SKM-1 treated with dmso at 0.1 percent for 144 hours (cell line): ENCODE results near the gene ACOT7.
"Not testable (repeated sequence)": the region's sequence is repeated elsewhere in the genome, so short reads cannot be mapped to it uniquely, and the experiment has no call there.

Experiments used
- DNase-seq: peaks from one replicate; lab custom pipeline; 2025; ENCODE audit not compliant: unreplicated experiment; lab: John Stamatoyannopoulos, UW

Gene ACOT7

DNA sequence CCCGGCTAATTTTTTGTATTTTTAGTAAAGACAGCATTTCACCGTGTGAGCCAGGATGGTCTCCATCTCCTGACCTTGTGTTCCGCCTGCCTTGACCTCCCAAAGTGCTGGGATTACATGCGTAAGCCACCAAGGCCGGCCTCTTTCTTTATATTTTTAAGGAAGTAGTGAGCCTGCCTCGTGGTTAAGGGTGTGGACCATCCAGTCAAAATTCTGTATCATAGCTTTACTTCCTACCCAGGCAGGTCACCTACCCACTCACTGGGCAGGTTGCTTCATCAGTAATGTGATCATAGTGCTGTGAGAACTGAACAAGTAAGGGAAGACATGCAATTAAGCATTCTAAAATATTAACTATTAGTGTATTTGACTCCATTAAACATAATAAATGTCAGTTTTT is 8.1 kb upstream of the ACOT7 start:
- DNase-seq = peak; percentile 83

DNA sequence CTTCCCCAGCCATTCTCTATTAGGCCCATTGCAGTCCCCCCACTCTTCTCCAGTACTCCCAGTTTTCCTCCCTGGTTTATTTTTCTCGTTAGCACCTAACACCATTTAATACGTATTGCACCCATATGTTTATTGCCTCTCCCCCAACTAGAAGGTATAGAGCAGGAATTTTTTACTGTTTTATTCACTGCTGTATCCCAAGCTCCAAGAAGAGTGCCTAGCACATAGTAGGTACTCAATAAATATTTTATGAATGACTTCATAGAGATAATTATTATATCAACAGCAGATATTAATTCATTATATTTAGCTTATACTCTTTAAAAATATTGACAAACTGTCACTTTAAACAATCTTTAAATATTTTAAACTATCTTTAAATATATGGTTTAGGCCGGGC is 5.7 kb upstream of the ACOT7 start:
- no peak for DNase-seq

DNA sequence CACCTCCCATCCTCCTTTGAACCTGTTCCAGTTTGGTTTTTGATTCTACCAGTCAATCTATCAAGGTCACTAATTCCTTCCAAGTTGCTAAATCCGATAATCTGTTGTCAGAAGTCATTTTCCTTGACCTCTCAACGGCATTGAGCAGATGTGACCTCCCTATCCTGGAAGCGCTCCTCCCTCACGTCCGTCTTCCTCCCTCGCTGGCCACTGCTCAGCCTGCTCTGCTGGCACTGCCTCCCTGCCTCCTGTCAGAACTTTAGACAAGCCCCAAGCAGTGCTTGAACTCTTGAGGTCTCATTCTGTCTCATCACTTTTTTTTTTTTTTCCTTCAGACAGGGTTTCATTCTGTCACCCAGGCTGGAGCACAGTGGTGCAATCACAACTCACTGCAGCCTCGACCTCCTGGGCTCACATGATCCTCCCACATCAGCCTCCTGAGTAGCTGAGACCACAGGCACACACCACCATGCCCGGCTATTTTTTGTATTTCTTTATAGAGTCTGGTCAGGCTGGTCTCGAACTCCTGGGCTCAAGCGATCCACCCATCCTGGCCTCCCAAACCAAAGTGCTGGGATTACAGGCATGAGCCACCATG is 4.4 kb upstream of the ACOT7 start:
- no peak for DNase-seq

DNA sequence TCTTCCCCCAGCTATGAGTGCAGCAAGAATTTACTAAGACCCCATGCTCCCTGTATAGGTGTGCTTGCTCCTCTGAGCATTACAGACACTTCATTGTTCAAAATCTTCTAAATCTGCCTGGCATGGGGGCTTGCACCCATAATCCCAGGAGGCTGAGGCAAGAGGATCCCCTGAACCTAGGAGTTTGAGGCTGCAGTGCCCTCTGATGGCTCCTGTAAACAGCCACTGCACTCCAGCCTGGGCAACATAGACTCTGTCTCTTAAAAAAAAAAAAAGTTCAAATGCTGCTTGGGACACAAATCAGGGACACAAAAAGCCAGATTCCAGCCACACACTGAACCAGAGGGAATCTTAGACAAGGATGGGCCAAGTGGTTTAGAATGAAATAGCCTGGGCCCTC is 3.4 kb upstream of the ACOT7 start:
- no peak for DNase-seq

DNA sequence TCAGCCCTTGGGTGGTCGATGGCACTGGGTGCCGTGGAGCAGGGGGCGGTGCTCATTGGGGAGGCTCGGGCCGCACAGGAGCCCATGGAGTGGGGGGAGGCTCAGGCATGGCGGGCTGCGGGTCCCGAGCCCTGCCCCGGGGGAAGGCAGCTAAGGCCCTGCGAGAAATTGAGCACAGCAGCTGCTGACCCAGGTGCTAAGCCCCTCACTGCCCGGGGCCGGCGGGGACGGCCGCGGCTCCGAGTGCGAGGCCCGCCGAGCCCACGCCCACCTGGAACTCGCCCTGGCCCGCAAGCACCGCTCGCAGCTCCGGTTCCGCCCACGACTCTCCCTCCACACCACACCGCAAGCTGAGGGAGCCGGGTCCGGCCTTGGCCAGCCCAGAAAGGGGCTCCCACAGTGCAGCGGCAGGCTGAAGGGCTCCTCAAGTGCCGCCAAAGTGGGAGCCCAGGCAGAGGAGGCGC is 2.2 kb upstream of the ACOT7 start:
- DNase-seq = not testable (repeated sequence)

DNA sequence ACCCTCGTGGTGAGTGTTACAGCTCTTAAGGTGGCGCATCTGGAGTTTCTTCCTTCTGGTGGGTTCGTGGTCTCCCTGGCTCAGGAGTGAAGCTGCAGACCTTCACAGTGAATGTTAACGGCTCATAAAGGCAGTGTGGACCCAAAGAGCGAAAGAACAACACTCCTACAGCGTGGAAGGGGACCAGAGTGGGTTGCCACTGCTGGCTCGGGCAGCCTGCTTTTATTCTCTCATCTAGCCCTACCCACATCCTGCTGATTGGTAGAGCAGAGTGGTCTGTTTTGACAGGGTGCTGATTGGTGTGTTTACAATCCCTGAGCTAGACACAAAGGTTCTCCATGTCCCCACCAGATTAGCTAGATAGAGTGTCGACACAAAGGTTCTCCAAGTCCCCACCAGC is 1.6 kb upstream of the ACOT7 start:
- DNase-seq = not testable (repeated sequence)

DNA sequence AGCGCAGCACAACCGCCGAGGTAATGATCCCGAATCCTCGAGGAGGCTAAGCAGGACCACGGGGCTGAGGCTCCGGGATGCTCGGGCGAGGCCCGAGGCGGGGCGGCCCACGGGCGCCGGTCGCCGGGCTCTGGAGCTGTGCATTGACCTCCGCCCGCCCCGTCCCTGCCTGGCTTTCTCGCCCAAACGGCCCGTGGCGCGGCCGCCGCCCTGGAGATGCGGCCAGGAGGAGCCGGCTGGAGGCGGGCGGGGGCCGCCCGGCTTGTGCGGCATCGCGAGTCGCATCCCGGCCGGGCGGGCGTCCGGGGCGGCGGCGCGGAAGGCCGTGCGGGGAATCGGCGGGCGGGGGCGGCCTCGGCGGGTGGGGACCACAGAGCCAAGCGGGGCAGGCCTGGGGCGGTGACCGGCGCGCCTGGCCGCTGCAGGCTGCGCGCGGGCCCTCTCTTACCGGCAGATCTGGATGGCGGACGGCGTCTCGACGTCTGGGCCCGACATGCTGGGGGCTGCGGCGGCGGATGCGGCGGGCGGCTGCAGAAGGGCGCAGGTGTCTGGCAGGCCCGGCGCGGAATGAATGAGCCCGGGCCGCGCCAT is 663 bp downstream of the ACOT7 start:
- no peak for DNase-seq

DNA sequence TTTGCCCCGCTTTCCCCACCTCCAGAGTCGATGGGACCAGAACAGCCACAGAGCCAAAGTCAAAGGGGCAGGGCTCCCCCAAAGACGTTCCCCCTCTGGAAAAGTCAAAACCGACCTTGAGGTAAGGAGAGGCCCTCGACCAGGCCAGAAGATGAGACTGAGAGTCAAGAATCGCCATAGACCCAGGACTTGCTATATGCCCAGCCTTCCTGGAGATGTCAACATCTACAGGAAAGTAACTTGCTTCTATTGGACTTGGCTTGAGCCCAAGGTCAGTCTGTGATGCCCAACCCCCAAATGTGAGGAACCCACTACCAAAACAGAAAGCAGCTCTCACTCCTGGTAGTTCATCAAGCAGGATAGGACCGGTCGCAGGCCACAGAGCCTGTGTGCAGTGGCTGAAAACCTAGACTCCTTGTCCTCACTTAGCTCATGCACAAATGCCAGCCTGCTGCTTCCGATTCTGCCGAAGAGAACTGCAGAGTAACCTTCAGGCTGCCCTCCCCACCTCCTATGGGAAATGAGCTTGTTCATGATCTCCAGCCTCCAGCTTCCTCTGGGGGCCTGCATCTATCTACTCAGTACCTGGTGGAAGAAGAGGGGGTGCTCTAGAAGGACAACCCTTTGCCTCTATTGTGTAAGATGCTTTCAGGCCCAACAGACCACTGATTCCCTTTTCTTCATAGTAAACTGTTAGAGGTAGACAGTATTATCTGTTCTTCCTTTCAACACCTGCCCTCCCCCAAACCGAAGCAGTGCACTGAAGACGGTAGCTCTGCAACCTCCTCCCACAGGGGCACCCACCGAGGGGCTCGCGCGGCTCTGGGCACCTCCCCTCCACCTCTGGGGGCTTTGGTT is 1.4 kb downstream of the ACOT7 start:
- DNase-seq = no peak

DNA sequence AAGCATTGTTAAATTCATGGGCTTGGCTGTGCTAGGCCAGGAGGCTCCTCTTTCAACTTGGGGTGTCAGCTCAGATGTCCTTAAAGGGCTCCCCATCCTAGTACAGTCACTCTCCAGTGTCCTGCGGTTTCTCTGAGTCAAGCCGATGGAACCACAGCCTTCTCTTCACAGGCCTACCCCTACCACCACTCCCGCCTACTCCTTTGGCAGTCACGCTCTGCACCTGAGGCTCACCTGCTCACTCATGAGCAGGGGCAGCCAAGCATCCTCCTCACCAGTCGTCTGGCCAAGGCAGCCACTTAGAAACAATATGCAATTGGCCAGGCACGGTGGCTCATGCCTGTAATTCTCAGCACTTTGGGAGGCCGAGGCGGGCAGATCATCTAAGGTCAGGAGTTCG is 3.6 kb downstream of the ACOT7 start:
- no peak for DNase-seq

DNA sequence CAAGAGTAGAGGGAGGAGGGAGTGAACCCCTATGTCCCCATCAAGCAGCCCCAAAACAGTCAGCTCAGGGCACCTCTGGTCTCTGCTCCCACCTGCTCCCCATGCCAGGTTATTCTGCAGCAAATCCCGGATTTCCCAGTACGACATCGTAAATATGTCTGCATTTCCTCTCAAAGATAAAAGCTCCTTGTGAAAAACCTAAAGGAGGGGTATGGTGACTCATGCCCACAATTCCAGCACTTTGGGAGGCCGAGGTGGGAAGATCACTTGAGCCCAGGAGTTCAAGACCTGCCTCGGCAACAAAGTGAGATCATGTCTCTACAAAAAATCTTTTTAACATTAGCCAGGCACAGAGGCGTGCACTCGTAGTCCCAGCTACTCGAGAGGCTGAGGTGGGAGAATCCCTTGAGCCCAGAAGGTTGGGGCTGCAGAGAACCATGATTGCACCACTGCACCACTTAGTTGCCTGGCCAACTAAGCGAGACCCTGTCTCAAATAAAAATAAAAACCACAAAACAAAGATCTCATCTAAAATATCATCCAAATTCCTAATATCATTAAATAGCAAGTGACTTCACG is 7.1 kb downstream of the ACOT7 start:
- DNase-seq = no peak

DNA sequence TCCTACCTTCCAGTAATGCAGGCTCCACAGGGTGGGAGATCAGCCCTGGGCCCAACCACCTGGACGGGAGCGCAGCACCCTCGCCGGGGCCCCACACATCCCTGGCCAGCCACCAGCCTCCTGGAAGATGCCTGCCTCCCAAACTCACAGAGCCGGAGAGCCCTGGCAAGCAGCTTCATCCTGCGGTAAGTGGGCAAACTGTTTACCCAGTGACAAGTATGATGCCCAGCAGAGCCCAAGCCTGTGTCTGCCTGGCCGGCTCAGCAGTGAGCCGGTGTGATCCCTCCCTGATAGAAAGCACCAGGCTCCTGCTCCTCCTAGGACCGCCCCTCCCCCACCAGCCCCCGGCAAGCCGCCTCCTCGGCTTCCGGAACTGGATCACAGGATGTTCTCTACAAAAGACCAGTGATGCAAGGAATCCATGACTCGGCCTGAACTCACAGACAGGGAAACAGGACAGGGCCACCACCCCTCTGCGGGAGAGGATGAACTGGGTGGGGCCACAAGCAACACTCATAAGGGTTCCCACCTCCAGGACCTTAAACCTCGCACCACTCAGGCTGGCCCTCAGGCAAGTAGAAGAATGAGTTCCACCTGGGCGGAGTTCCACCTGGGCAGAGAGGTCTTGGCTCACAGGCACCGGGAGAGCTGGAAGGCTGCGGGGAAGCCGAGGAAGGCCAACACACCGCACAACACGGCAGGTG is 7.9 kb downstream of the ACOT7 start:
- DNase-seq = no peak

DNA sequence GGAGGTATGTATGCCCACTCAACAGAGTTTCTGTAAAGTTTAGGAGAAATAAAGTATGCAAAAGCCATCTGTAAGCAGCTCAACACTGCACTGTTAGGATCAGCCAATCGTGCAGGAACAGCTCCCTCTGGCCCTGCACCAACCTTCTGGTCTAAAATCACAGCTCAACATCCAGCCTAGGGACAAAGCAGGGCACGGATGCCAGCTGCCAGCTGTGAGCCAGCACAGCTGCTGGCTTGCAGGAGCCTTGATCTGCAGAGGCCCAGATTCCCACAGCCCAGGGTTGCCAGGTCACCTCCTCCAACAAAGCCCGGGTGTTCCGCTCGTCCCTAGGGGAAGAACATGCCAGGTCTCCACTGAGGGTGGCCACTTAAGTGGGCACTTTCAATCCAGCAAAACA is 8.6 kb downstream of the ACOT7 start:
- no peak for DNase-seq

DNA sequence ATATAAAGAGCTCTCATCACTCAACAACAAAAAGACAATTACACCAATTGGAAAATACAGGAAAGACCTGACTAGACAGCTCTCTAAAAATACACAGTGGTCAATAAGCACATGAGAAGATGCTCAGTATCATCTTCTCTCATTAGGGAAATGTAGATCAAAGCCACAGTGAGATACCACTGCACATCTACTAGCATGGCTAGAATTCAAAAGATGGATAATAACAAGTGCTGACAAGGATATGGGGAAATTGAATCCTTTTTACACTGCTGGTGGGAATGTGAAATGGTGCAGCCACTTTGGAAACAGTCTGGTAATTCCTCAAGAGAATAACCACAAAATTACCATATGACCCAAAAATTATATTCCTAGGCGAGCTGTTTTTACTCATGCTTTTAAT is 9.4 kb downstream of the ACOT7 start:
- no peak for DNase-seq

DNA sequence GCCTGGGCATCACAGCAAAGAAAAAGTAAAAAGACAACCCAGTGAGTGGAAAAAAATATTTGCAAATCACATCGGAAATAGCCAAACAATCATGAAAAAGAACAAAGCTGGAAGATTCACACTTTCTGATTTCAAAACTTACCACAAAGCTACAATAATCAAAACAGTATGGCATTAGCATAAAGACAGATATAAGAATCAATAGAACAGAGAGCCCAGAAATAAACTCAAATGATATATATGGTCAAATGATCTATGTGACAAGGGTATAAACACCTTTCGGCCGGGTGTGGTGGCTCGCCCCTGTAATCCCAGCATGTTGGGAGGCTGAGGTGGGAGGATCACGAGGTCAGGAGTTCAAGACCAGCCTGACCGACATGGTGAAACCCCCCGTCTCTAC is 13.5 kb downstream of the ACOT7 start:
- DNase-seq = no peak

DNA sequence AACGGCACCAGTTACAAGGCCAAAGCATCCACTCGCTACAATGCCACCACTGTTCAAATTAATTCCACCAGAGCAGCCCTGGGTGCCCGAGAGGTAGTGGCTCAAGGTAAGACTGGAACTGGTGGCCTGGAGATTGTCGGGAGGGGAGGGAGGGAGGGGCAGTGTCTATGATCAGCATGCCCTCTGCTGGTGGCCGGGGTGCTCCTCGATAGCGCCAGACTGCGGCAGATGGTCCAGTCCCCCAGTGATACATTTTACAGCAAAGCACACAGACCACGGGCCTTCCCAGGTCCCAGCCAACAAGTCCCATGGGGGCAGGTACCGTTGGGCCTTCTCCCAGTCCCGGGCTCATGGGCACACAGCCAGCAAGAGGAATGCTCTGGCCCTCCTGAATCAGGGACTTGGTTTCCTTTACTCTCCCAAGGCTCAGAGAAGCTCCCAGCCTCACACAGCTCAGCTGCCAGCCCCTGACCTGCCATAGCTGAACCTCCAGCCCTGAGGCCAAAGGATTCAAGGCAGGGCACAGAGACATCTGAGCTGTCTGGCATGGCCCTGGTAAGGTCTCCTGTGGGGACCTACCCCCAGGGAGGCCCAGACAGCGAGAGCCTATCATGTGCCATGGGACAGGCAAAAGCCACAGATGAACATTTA is 15.3 kb downstream of the ACOT7 start:
- DNase-seq = no peak

DNA sequence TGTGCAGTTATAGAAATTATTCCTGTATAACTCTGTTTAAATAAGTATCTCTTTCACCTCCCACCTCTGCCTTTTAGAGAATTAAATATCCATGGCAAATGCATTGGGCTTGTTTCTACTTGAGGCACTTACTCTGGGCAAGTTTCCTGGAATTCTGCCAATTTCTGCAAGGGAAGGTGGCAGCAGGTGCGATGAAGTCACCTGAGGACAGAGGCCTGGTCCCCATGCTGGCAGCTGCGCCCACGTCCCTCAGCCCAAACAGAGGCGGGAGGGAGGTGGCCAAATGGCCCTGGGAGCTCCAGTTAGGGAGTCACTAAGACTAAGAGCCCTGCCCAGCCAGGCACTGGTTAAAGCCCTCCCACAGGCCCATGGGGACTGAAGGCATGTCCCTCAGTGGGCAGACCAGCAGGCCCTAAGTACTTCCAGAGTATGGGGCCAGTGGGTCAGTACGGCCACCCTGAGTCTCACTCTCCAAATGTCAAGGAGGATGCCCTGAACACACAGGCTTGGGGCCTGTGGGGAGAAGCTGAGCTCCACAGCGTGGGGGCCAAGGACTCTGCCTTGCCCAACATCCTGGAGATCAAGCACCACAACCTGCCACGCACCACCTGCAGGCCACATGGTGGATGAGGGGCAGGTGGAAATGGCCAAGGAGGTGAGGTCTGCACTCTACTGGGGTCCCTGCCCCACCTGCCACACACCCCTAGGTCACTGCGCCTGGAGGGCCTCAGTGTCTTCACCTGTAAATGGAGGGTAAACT is 19.4 kb downstream of the ACOT7 start:
- DNase-seq = no peak

DNA sequence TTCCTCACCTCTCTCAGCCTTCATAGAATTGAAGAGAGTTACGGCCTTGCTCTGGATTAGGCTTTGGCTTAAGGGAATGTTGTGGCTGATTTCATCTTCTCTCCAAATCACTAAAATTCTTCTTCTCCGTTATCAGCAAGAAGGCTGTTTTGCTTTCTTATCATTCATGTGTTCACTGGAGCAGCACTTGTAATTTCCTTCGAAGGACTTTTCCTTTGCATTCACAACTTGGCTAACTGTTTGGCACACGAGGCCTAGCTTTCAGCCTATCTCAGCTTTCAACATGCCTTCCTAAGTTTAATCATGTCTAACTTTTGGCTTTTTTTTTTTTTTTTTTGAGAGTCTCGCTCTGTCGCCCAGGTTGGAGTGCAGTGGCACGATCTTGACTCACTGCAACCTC is 21.3 kb downstream of the ACOT7 start:
- not testable (repeated sequence) for DNase-seq

DNA sequence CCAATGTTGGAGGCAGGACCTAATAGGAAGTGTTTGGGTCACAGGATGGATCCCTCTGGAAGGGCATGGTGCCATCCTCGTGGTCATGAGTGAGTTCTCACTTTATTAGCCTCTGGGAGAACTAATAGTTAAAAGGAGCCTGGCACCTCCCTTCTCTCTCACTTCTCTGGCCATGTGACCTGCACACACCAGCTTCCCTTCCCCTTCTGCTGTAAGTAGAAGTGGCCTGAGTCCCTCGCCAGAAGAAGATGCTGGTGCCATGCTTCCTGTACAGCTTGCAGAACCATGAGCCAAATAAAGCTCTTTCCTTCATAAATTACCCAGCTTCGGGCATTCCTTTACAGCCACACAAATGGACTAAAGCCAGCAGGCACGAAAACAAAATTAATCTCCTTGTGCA is 23.6 kb downstream of the ACOT7 start:
- no peak for DNase-seq

DNA sequence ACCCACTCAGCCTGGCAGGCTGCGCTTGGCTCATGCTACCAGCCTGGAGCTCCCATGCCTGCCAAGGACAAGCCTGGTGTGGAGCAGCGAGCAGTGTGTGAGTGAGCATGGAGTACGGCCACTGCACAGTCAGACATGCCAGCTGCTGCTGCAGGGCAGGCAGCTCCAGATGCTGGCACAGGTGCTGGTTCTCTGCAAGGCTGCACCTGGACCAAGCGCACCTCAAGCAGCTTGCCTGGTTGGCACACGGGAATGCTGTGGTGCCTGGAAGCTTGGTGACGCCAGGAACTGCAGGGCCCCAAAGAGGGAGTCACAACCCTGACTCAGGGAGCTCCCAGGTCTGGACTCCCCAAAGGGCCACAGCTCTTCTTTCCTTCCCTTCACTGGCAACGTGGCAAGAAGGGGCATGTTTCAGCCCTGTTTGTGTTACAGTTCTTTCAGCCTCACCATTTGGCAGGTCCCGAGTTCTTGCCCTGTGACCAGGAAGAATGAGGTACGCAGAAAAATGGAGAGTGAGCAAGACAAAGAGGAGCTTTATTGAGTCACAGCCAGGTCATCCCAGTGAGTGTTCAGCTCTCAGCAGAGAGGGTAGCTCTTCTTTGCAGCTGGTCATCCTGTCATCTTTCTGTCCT is 26.1 kb downstream of the ACOT7 start:
- no peak for DNase-seq

DNA sequence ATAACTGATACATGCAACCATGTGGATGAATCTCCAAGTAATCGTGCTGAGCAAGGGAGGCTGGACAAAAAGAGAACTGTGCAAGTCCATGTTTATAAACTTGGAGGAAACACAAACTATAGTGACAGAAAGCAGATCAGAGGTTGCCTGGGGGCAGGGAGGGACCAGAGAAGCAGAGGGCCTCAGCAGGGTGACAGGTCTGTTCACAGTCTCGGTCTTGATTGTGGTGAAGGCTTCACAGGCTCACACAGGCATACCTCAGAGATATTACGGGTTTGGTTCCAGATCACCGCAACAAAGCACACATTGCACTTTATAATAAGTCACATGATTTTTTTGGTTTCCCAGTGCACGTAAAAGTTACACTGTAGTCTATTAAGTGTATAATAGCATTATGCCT is 28.5 kb downstream of the ACOT7 start:
- no peak for DNase-seq
